MCF 10A (cell line): ENCODE data around the gene INHBB. TPM values are rescaled to one million over a fixed set of nuclear protein-coding genes. Genes with fewer than 3 reads are reported as not detected.

Experiments
- BruUV-seq: library from RNA; stranded (reverse); fragments of 400-500 nt; replicated peaks from 2 replicates; lab custom pipeline; 2021; lab: Mats Ljungman, UMichigan
- CTCF ChIA-PET: fragments of 300-600 bp; sonication (Branson Sonifier 250); formaldehyde crosslinking; extraction: SDS; loops from one replicate; lab custom pipeline; 2021; ENCODE audit warnings: antibody characterized with exemption, inconsistent platforms; lab: Yijun Ruan, JAX
- POLR2A ChIA-PET: fragments of 300-600, 350-650 bp; sonication (Branson Sonifier 250); formaldehyde crosslinking; extraction: SDS; loops from one replicate; lab custom pipeline; 2020; ENCODE audit warnings: antibody characterized with exemption, inconsistent platforms; lab: Yijun Ruan, JAX
- DNase-seq: peaks from one replicate; pipeline ENCODE4 v3.0.0-alpha.2; 2018; ENCODE audit not compliant: unreplicated experiment
- H3K27ac Mint-ChIP-seq: one replicate; pipeline ENCODE4 v1.8.0; 2022; ENCODE audit warnings: mild to moderate bottlenecking, low read depth, mixed read lengths; ENCODE audit not compliant: unreplicated experiment
- H3K27me3 Mint-ChIP-seq: one replicate; pipeline ENCODE4 v1.8.0; 2022; ENCODE audit warnings: mixed read lengths; ENCODE audit not compliant: insufficient read depth, unreplicated experiment
- H3K36me3 Mint-ChIP-seq: one replicate; pipeline ENCODE4 v1.8.0; 2022; ENCODE audit warnings: mild to moderate bottlenecking, moderate library complexity, mixed read lengths; ENCODE audit not compliant: insufficient read depth, unreplicated experiment
- H3K4me1 Mint-ChIP-seq: one replicate; pipeline ENCODE4 v1.8.0; 2022; ENCODE audit warnings: mixed read lengths; ENCODE audit not compliant: insufficient read depth, unreplicated experiment
- H3K4me3 Mint-ChIP-seq: one replicate; pipeline ENCODE4 v1.8.0; 2022; ENCODE audit warnings: mild to moderate bottlenecking, moderate library complexity, mixed read lengths; ENCODE audit not compliant: unreplicated experiment
- H3K9me3 Mint-ChIP-seq: one replicate; pipeline ENCODE4 v1.8.0; 2022; ENCODE audit warnings: mixed read lengths; ENCODE audit not compliant: unreplicated experiment
- intact Hi-C: fragments of 100-400 bp; cut with micrococcal nuclease; formaldehyde crosslinking; loops from 2 replicates; pipeline ENCODE4 v1.14.1; 2022
- total RNA-seq: library from RNA; stranded (reverse); gene quantifications from 2 replicates; pipeline ENCODE4 v1.2.3, GENCODE V29; 2022
- TF ChIP-seq, protein P1 (sequence below): fragments of 200-600 bp; IDR thresholded peaks from one replicate; pipeline ENCODE4 v1.8.0; 2022; ENCODE audit warnings: antibody characterized with exemption, mild to moderate bottlenecking; ENCODE audit not compliant: unreplicated experiment

INHBB gene
- total RNA-seq, 1 experiment from 2014 or later = 0.16 TPM

- no peaks in the 10 kb centered on the region for H3K4me1 Mint-ChIP-seq
- CTCF ChIA-PET = interaction anchor here (0.5 to 1.0 kb wide), 3 partner anchors 52 to 284 kb away, joined by 3 to 5 read pairs (median 3); no protein-coding TSS in a partner anchor
- no peak for DNase-seq
- TF ChIP-seq, protein P1, sequence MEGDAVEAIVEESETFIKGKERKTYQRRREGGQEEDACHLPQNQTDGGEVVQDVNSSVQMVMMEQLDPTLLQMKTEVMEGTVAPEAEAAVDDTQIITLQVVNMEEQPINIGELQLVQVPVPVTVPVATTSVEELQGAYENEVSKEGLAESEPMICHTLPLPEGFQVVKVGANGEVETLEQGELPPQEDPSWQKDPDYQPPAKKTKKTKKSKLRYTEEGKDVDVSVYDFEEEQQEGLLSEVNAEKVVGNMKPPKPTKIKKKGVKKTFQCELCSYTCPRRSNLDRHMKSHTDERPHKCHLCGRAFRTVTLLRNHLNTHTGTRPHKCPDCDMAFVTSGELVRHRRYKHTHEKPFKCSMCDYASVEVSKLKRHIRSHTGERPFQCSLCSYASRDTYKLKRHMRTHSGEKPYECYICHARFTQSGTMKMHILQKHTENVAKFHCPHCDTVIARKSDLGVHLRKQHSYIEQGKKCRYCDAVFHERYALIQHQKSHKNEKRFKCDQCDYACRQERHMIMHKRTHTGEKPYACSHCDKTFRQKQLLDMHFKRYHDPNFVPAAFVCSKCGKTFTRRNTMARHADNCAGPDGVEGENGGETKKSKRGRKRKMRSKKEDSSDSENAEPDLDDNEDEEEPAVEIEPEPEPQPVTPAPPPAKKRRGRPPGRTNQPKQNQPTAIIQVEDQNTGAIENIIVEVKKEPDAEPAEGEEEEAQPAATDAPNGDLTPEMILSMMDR = no peak
- no peak overlapping the region for H3K4me3 Mint-ChIP-seq
- no peaks in the 10 kb centered on the region for H3K27me3 Mint-ChIP-seq
- POLR2A ChIA-PET = interaction anchor here (0.6 kb wide), 1 partner anchor 14 kb away, joined by 3 read pairs; no protein-coding TSS in a partner anchor
- no peaks in the 10 kb centered on the region for H3K9me3 Mint-ChIP-seq
- H3K27ac Mint-ChIP-seq = no peak overlapping the region
- intact Hi-C loops = no loop called here
- BruUV-seq = no TSS peak
- H3K36me3 Mint-ChIP-seq = peaks cover 5% of the 10 kb centered on the region
These were observed 50.3 kb downstream of the INHBB start for GRCh38 chr2:120396013-120396860.

DNA sequence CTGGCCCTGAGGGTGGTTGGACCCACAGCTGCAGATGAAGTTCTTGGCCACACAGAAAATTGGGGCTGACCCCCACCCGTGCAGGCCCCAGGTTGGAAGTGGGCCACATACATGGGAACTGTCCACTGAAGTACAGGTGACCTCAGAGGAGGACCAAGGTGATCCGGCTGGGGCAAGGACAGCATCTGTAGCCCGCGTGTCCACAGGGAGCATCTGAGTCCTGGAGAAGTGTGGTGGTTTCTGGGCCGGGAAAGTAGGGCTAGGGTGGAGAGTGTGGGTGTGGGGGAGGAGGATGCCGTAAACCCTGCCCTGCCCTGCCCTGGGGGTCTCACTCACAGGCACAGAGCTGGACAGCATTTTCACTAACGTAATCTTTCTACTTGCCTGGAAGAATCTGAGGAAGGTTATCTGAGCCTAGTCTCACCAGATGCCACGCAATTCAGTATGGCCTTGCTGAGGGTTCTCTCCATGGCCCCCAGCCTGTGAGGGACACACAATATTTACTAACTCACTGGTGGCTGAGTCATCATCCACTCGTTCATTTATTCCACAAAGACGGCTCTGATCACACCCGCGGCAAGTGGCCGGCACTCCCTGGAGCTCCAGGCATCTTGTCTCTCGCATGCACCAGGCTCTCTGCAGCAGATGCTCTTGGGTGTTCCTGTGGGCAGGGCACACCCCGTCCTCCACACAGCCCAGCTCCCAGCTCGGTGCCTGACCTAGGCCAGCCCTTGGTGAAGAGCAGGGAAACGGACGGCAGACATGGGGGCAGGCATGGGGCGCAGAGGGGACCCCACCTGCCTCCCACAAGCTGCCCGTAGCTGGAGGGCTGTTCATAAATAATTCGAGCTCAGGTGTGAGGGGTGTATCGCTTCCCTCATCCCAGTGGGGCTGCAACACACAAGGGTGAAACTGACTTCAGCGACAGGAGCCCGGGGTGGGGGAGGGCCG lies 51.2 kb downstream of the INHBB start:
- no peak overlapping the region for H3K27ac Mint-ChIP-seq
- CTCF ChIA-PET = interaction anchor here (0.5 to 1.2 kb wide), 5 partner anchors 9 to 682 kb away, joined by 3 to 5 read pairs (median 3); no protein-coding TSS in a partner anchor
- H3K27me3 Mint-ChIP-seq = no peaks in the 10 kb centered on the region
- H3K36me3 Mint-ChIP-seq = peaks cover 5% of the 10 kb centered on the region
- POLR2A ChIA-PET = interaction anchor here (0.6 to 1.0 kb wide), 2 partner anchors 12 to 13 kb away, joined by 3 read pairs; no protein-coding TSS in a partner anchor
- intact Hi-C loops = no loop called here
- TF ChIP-seq, protein P1 = no peak
- no peaks in the 10 kb centered on the region for H3K9me3 Mint-ChIP-seq
- no peaks in the 10 kb centered on the region for H3K4me1 Mint-ChIP-seq
- no TSS peak for BruUV-seq
- H3K4me3 Mint-ChIP-seq = no peak overlapping the region
- peak; percentile 24 for DNase-seq

- Mint-ChIP-seq H3K27ac (no peak overlapping the region), H3K27me3 (no peaks in the 10 kb centered on the region), H3K4me1 (no peaks in the 10 kb centered on the region), H3K36me3 (peaks cover 4% of the 10 kb centered on the region), H3K4me3 (no peak overlapping the region), H3K9me3 (no peaks in the 10 kb centered on the region)
- TF ChIP-seq, protein P1 = no peak
- DNase-seq = peak; percentile 17
- POLR2A ChIA-PET = no interaction called here
- intact Hi-C loops = no loop called here
- CTCF ChIA-PET = interaction anchor here (0.6 to 1.2 kb wide), 4 partner anchors 12 to 681 kb away, joined by 3 to 4 read pairs (median 3); no protein-coding TSS in a partner anchor
- BruUV-seq = no TSS peak
These were observed 52.4 kb downstream of the INHBB start for GRCh38 chr2:120398051-120398995.
